Measurements from ENCODE around the gene PXYLP1. TPM values are rescaled to one million over a fixed set of nuclear protein-coding genes. Genes with fewer than 3 reads are reported as not detected.

PXYLP1 gene
- total and polyA plus RNA-seq, 10 of the 15 experiments (the other 5 are each of a cell fraction or from before 2014, with no cell fraction given): 0.06 to 1.7 (median 0.35) TPM

DNA sequence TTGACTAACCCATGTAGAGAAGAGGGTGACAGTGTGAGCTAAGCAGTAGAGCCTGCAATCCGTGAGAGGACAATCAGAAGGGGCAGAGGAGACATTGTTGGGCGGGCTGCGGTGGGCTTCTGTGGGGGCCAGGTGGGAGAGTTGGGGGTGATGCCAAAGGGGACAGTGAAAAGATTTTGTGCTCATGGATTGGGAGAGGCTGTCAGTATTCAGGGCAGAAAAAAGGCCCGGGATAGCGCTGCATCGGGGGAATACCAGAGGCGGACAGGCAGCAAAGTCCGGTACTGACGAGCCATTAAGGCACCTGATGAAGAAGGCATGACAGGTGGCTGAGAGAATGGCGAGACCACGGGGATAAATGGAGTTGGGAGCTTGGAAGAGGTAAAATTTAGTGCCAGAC lies 1.3 kb upstream of the PXYLP1 start:
- no peak overlapping the region for H2AFZ ChIP-seq (ENCODE audit: control insufficient read depth, low read depth, low read length)
- POLR2A ChIA-PET: no interaction called here

More for the DNA sequence above, 1.3 kb upstream of the PXYLP1 start:
- peaks cover 0 to 2% of the 10 kb centered on the region in 2 experiments; a peak in 2 of 4 replicates for H3K27me3 ChIP-seq (replicated peaks in 1 of 2; ENCODE audit: control insufficient read depth in 2 of 2, insufficient read depth in 2 of 2, low read length in 1 of 2)
- intact Hi-C loops (cut with micrococcal nuclease; ENCODE audit: unreplicated experiment) (loop anchor here (2.0 to 5.0 kb wide), 3 partner anchors 47 to 222 kb away; no protein-coding TSS in a partner anchor), in situ Hi-C loops (cut with MboI) (no loop called here)
- DNase-seq (ENCODE audit: low read depth, low spot score): no peak
- no peak for ATAC-seq
- CTCF ChIA-PET: interaction anchor here (3.1 kb wide), 1 partner anchor 73 kb away, joined by 21 read pairs; no protein-coding TSS in a partner anchor
- 0 out of 2 replicates have a peak, but pooled peaks cover 3% of the 10 kb centered on the region for H3K4me1 ChIP-seq (ENCODE audit: control insufficient read depth, insufficient read depth, low read length)
- no peak overlapping the region for H3K4me2 ChIP-seq (ENCODE audit: control insufficient read depth, insufficient read depth)
- SMC1A ChIA-PET (ENCODE audit: uncharacterized antibody, unreplicated experiment): no interaction called here
- no peaks in the 10 kb centered on the region for H3K9me3 ChIP-seq (replicated peaks; ENCODE audit: control insufficient read depth, insufficient read depth, low read length)
- H3K4me3 ChIP-seq: no peak overlapping the region
- WGBS (ENCODE audit: insufficient coverage, insufficient replicate concordance, low lambda C conversion rate, missing lambda C conversion rate): 90% methylated on average over 11 of the region's 11 CpGs
- H3K27ac ChIP-seq (ENCODE audit: control insufficient read depth, insufficient read depth): no peak overlapping the region
- no peaks in the 10 kb centered on the region for H3K36me3 ChIP-seq (ENCODE audit: control insufficient read depth in 2 of 2, insufficient read depth in 2 of 2, low read length in 1 of 2)
- no peak for FAIRE-seq
- H4K20me1 ChIP-seq (ENCODE audit: control insufficient read depth, insufficient read depth): no peaks in the 10 kb centered on the region; the same call in none of the 2 replicates
- TF ChIP-seq MTA2 (IDR thresholded peaks at IDR 0.05; ENCODE audit: low read depth) (no peak), SMAD5 (IDR thresholded peaks at IDR 0.05; ENCODE audit: low read depth) (no peak), NR2C1 (IDR thresholded peaks at IDR 0.05) (no peak), PAX8 (IDR thresholded peaks at IDR 0.05) (no peak), NBN (IDR thresholded peaks at IDR 0.05) (no peak), SMAD1 (IDR thresholded peaks at IDR 0.05; ENCODE audit: low read depth, partially characterized antibody) (no peak), PML (IDR thresholded peaks at IDR 0.05; ENCODE audit: low read length) (no peak), FOXK2 (IDR thresholded peaks at IDR 0.05) (no peak), NR2F1 (conservative IDR thresholded peaks at IDR 0.05) (no peak), HDGF (IDR thresholded peaks at IDR 0.05) (no peak), SREBF1 (IDR thresholded peaks at IDR 0.05; ENCODE audit: low read length) (no peak), EP300 (IDR thresholded peaks at IDR 0.05; ENCODE audit: borderline replicate concordance in 1 of 2, control insufficient read depth in 1 of 2, low read depth in 2 of 2, low read length in 2 of 2) (no peak), ATF7 (IDR thresholded peaks at IDR 0.05; ENCODE audit: low read depth) (no peak), BACH1 (IDR thresholded peaks at IDR 0.05; ENCODE audit: borderline replicate concordance) (no peak)
- TF ChIP-seq, protein P1, sequence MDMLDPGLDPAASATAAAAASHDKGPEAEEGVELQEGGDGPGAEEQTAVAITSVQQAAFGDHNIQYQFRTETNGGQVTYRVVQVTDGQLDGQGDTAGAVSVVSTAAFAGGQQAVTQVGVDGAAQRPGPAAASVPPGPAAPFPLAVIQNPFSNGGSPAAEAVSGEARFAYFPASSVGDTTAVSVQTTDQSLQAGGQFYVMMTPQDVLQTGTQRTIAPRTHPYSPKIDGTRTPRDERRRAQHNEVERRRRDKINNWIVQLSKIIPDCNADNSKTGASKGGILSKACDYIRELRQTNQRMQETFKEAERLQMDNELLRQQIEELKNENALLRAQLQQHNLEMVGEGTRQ (IDR thresholded peaks at IDR 0.05; ENCODE audit: borderline replicate concordance, low read depth, low read length): no peak
- TF ChIP-seq, protein P2, sequence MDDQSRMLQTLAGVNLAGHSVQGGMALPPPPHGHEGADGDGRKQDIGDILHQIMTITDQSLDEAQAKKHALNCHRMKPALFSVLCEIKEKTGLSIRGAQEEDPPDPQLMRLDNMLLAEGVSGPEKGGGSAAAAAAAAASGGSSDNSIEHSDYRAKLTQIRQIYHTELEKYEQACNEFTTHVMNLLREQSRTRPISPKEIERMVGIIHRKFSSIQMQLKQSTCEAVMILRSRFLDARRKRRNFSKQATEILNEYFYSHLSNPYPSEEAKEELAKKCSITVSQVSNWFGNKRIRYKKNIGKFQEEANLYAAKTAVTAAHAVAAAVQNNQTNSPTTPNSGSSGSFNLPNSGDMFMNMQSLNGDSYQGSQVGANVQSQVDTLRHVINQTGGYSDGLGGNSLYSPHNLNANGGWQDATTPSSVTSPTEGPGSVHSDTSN (IDR thresholded peaks at IDR 0.05; ENCODE audit: insufficient replicate concordance, low read depth, low read length): no peak
- H3K79me2 ChIP-seq (ENCODE audit: control insufficient read depth, insufficient read depth, low read length): no peaks in the 10 kb centered on the region
- BruUV-seq (replicated peaks): no TSS peak
- RAD21 ChIA-PET (ENCODE audit: unreplicated experiment): interaction anchor here (1.8 kb wide), 1 partner anchor 229 kb away, joined by 4 read pairs; no protein-coding TSS in a partner anchor
- H3K9ac ChIP-seq (ENCODE audit: control insufficient read depth, insufficient read depth, low read length): no peak overlapping the region

Data from GM12878 (cell line).